Pons (tissue), 1 donor: ENCODE results near the gene PRKN.

Experiments used
- DNase-seq: peaks from one replicate; pipeline ENCODE4 v3.0.0-alpha.2; 2016; ENCODE audit warnings: low spot score

Gene PRKN

GRCh38 chr6:162727322-162728182, at the start of gene PRKN, which contains the start of gene PACRG:
TSS of gene PRKN (minus strand) at chr6:162727766.
TSS of gene PACRG (plus strand) at chr6:162727974.
- DNase-seq: peak; percentile 99

- no peak for DNase-seq
Observed at GRCh38 chr6:162777091-162777490, 49.5 kb upstream of the PRKN start.

- no peak for DNase-seq
Observed at GRCh38 chr6:162773996-162774395, 46.4 kb upstream of the PRKN start.

- DNase-seq: no peak
Observed at GRCh38 chr6:162772466-162772865, 44.9 kb upstream of the PRKN start.

GRCh38 chr6:162770955-162771354, 43.4 kb upstream of the PRKN start:
- DNase-seq: no peak

GRCh38 chr6:162770136-162770535, 42.6 kb upstream of the PRKN start:
- no peak for DNase-seq

GRCh38 chr6:162753775-162754174, 26.2 kb upstream of the PRKN start:
- no peak for DNase-seq

GRCh38 chr6:162751211-162751859, 23.8 kb upstream of the PRKN start:
- DNase-seq: no peak

- DNase-seq: no peak
Observed at GRCh38 chr6:162750776-162751175, 23.2 kb upstream of the PRKN start.

GRCh38 chr6:162736961-162737360, 9.4 kb upstream of the PRKN start:
- DNase-seq: no peak

GRCh38 chr6:162733489-162733888, 5.9 kb upstream of the PRKN start:
- no peak for DNase-seq

- no peak for DNase-seq
Observed at GRCh38 chr6:162730502-162730901, 2.9 kb upstream of the PRKN start.

- DNase-seq: no peak
Observed at GRCh38 chr6:162728706-162729105, 1.1 kb upstream of the PRKN start.

- no peak for DNase-seq
Observed at GRCh38 chr6:162728197-162728596, 631 bp upstream of the PRKN start.

GRCh38 chr6:162726947-162727321, 632 bp downstream of the PRKN start:
- no peak for DNase-seq

- no peak for DNase-seq
Observed at GRCh38 chr6:162722633-162723032, 4.9 kb downstream of the PRKN start.

GRCh38 chr6:162722226-162722625, 5.3 kb downstream of the PRKN start:
- no peak for DNase-seq

- DNase-seq: no peak
Observed at GRCh38 chr6:162721404-162721687, 6.2 kb downstream of the PRKN start.

GRCh38 chr6:162719528-162719927, 8.0 kb downstream of the PRKN start:
- DNase-seq: no peak

GRCh38 chr6:162715601-162716000, 12.0 kb downstream of the PRKN start:
- no peak for DNase-seq

GRCh38 chr6:162713974-162714780, 13.4 kb downstream of the PRKN start:
- DNase-seq: peak; percentile 49

- no peak for DNase-seq
Observed at GRCh38 chr6:162712694-162713093, 14.9 kb downstream of the PRKN start.

GRCh38 chr6:162711376-162711775, 16.2 kb downstream of the PRKN start:
- no peak for DNase-seq
